DND-41 (cell line): ENCODE data around the gene POLG2.
"Not testable (repeated sequence)": the region's sequence is repeated elsewhere in the genome, so short reads cannot be mapped to it uniquely, and the experiment has no call there.

Experiments
- ATAC-seq: fragments of 200-7000 bp; cut with Tn5 transposase; 3 replicates; pipeline ENCODE4 v1.9.1; 2021; ENCODE audit warnings: low read depth; ENCODE audit not compliant: insufficient read depth
- DNase-seq: peaks from one replicate; pipeline ENCODE4 v3.0.0-alpha.2; 2020
- H2AFZ ChIP-seq: 2 replicates; pipeline ENCODE4 v1.6.0; 2012; ENCODE audit warnings: low read depth, low read length
- H3K27ac ChIP-seq: 2 replicates; pipeline ENCODE4 v1.5.1; 2012; ENCODE audit warnings: low read length, inconsistent platforms
- H3K27me3 ChIP-seq: fragments of 200-600 bp; sonication (generic); 2 replicates; pipeline ENCODE4 v1.6.0; 2012; ENCODE audit warnings: low read length, mild to moderate bottlenecking, inconsistent platforms; ENCODE audit not compliant: insufficient read depth, poor library complexity
- H3K36me3 ChIP-seq: 2 replicates; pipeline ENCODE4 v1.5.1; 2012; ENCODE audit warnings: low read length, inconsistent platforms; ENCODE audit not compliant: insufficient read depth
- H3K4me1 ChIP-seq: 2 replicates; pipeline ENCODE4 v1.5.1; 2012; ENCODE audit warnings: mild to moderate bottlenecking, low read length; ENCODE audit not compliant: insufficient read depth
- H3K4me2 ChIP-seq: 2 replicates; pipeline ENCODE4 v1.6.0; 2012; ENCODE audit warnings: mild to moderate bottlenecking, moderate library complexity, low read length, inconsistent platforms; ENCODE audit not compliant: insufficient read depth
- H3K4me3 ChIP-seq, 2 experiments: fragments of 200-600 bp in 1 of 2; shearing (Covaris generic) in 1 of 2; 2 replicates each; pipeline ENCODE4 v1.5.1; 2012 to 2016; ENCODE audit warnings: inconsistent platforms in 2 of 2, low read length in 2 of 2, mild to moderate bottlenecking in 2 of 2, low read depth in 1 of 2, moderate library complexity in 1 of 2
- H3K79me2 ChIP-seq: 2 replicates; pipeline ENCODE4 v1.6.0; 2012; ENCODE audit warnings: low read length, inconsistent platforms; ENCODE audit not compliant: insufficient read depth
- H3K9ac ChIP-seq: 2 replicates; pipeline ENCODE4 v1.6.0; 2012; ENCODE audit warnings: low read depth, mild to moderate bottlenecking, inconsistent platforms, low read length, moderate library complexity
- H3K9me3 ChIP-seq: 2 replicates; pipeline ENCODE4 v1.5.1; 2012; ENCODE audit warnings: low read length, moderate library complexity, mild to moderate bottlenecking, inconsistent platforms; ENCODE audit not compliant: insufficient read depth, severe bottlenecking
- H4K20me1 ChIP-seq: 2 replicates; pipeline ENCODE4 v1.6.0; 2012; ENCODE audit warnings: low read length; ENCODE audit not compliant: insufficient read depth
- CTCF ChIP-seq: IDR thresholded peaks from 2 replicates; pipeline ENCODE4 v1.5.1; 2012; ENCODE audit warnings: borderline replicate concordance, low read length, moderate library complexity, mild to moderate bottlenecking; ENCODE audit not compliant: poor library complexity, severe bottlenecking; ENCODE audit errors: extremely low read depth
- EZH2 ChIP-seq: IDR thresholded peaks from 3 replicates; pipeline ENCODE4 v1.6.1; 2012; ENCODE audit warnings: borderline replicate concordance, low read depth, mild to moderate bottlenecking, moderate library complexity, low read length, inconsistent platforms; ENCODE audit not compliant: severe bottlenecking

POLG2 gene

GRCh38 chr17:64497565-64498035 is 746 bp upstream of the POLG2 start:
- Histone ChIP-seq H3K4me3 (peak overlapping the region in 1 of 2 experiments; percentile 71; a peak in 2 of 4 replicates), H3K9me3 (no peaks in the 10 kb centered on the region), H3K4me2 (peak overlapping the region; percentile 77), H3K4me1 (peaks cover 86% of the 10 kb centered on the region), H4K20me1 (peaks cover 43% of the 10 kb centered on the region), H3K27me3 (no peaks in the 10 kb centered on the region), H2AFZ (no peak overlapping the region), H3K79me2 (peaks cover 71% of the 10 kb centered on the region), H3K27ac (peak overlapping the region; percentile 89), H3K9ac (peak overlapping the region; percentile 72), H3K36me3 (peaks cover 50% of the 10 kb centered on the region)
- no peak for TF ChIP-seq EZH2
- TF ChIP-seq CTCF = no peak
- no peak for DNase-seq
- no peak; the same call in 2 of the 3 replicates for ATAC-seq

GRCh38 chr17:64496348-64496785 is 487 bp downstream of the POLG2 start:
- H3K9ac ChIP-seq = peak overlapping the region; percentile 72
- no peak for TF ChIP-seq CTCF
- TF ChIP-seq EZH2 = no peak
- H3K4me1 ChIP-seq = peaks cover 74% of the 10 kb centered on the region
- peak overlapping the region; percentile 56 to 71 for H3K4me3 ChIP-seq
- H3K27me3 ChIP-seq = no peaks in the 10 kb centered on the region
- H4K20me1 ChIP-seq = peaks cover 31% of the 10 kb centered on the region
- peaks cover 61% of the 10 kb centered on the region for H3K79me2 ChIP-seq
- H3K9me3 ChIP-seq = no peaks in the 10 kb centered on the region
- H2AFZ ChIP-seq = peak overlapping the region; percentile 88
- H3K36me3 ChIP-seq = peaks cover 47% of the 10 kb centered on the region
- ATAC-seq (no peak), DNase-seq (no peak)
- peak overlapping the region; percentile 77 for H3K4me2 ChIP-seq
- H3K27ac ChIP-seq = peak overlapping the region; percentile 89

GRCh38 chr17:64495300-64495699 is 1.6 kb downstream of the POLG2 start:
- not testable (repeated sequence) for DNase-seq, H3K27me3 ChIP-seq, H2AFZ ChIP-seq, ATAC-seq, H3K9me3 ChIP-seq, H3K27ac ChIP-seq
- H3K4me1 ChIP-seq = peaks cover 63% of the 10 kb centered on the region
- H3K36me3 ChIP-seq = peaks cover 46% of the 10 kb centered on the region
- peak overlapping the region in 1 of 2 experiments; percentile 71; a peak in 2 of 4 replicates for H3K4me3 ChIP-seq
- peak overlapping the region; percentile 72; the same call in 1 of the 2 replicates for H3K9ac ChIP-seq
- H4K20me1 ChIP-seq = peaks cover 20% of the 10 kb centered on the region; the same call in 1 of the 2 replicates
- H3K79me2 ChIP-seq = peaks cover 50% of the 10 kb centered on the region
- H3K4me2 ChIP-seq = peak overlapping the region; percentile 77

GRCh38 chr17:64494121-64494520 is 2.7 kb downstream of the POLG2 start:
- Histone ChIP-seq H3K4me2 (peak overlapping the region; percentile 77), H3K4me1 (peaks cover 51% of the 10 kb centered on the region), H3K9me3 (no peaks in the 10 kb centered on the region), H3K36me3 (peaks cover 44% of the 10 kb centered on the region), H2AFZ (no peak overlapping the region), H4K20me1 (peaks cover 10% of the 10 kb centered on the region; the same call in 1 of the 2 replicates), H3K4me3 (no peak overlapping the region; a peak in 1 of 4 replicates), H3K79me2 (peaks cover 43% of the 10 kb centered on the region), H3K27ac (no peak overlapping the region), H3K27me3 (no peaks in the 10 kb centered on the region), H3K9ac (peak overlapping the region; percentile 2; the same call in 1 of the 2 replicates)
- no peak for DNase-seq
- ATAC-seq = no peak
- TF ChIP-seq EZH2 (no peak), CTCF (no peak)
